OCI-LY3 (cell line): Measurements from ENCODE around the gene IL22RA2.

ENCODE experiments used
- EZH2phosphoT487 ChIP-seq: fragments of 200-600 bp; shearing (Covaris generic); IDR thresholded peaks from 2 replicates; pipeline ENCODE4 v1.6.1; 2018; ENCODE audit warnings: antibody characterized with exemption, mixed run types, low read depth
- TF ChIP-seq, protein P1 (sequence below): fragments of 200-600, 300-600 bp; sonication (generic); IDR thresholded peaks from 2 replicates; pipeline ENCODE4 v1.5.1; 2014; ENCODE audit warnings: antibody characterized with exemption, low read length, low read depth

DNA sequence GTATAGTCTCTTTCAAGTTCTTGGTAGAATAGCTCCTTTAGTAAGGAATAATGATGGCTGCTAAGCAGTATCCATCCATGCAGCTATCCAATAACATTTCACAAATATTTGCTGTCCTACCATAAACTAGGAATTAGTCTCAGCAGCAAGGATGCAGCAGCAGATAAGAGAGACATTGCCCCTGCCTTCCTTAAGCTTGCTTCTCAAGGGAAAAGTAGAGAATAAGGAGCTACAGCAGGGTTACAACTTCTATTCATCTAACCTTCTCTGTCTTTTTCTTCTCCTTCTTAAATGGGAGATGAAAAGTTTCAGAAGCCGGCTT is 2.4 kb downstream of the IL22RA2 start:
- TF ChIP-seq, protein P1, sequence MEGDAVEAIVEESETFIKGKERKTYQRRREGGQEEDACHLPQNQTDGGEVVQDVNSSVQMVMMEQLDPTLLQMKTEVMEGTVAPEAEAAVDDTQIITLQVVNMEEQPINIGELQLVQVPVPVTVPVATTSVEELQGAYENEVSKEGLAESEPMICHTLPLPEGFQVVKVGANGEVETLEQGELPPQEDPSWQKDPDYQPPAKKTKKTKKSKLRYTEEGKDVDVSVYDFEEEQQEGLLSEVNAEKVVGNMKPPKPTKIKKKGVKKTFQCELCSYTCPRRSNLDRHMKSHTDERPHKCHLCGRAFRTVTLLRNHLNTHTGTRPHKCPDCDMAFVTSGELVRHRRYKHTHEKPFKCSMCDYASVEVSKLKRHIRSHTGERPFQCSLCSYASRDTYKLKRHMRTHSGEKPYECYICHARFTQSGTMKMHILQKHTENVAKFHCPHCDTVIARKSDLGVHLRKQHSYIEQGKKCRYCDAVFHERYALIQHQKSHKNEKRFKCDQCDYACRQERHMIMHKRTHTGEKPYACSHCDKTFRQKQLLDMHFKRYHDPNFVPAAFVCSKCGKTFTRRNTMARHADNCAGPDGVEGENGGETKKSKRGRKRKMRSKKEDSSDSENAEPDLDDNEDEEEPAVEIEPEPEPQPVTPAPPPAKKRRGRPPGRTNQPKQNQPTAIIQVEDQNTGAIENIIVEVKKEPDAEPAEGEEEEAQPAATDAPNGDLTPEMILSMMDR, result no peak
- no peak for TF ChIP-seq EZH2phosphoT487
